Measurements from ENCODE around the gene UBB.
A peak's percentile ranks its signal among the peaks of the same experiment; 100 is the strongest.

UBB gene

DNA sequence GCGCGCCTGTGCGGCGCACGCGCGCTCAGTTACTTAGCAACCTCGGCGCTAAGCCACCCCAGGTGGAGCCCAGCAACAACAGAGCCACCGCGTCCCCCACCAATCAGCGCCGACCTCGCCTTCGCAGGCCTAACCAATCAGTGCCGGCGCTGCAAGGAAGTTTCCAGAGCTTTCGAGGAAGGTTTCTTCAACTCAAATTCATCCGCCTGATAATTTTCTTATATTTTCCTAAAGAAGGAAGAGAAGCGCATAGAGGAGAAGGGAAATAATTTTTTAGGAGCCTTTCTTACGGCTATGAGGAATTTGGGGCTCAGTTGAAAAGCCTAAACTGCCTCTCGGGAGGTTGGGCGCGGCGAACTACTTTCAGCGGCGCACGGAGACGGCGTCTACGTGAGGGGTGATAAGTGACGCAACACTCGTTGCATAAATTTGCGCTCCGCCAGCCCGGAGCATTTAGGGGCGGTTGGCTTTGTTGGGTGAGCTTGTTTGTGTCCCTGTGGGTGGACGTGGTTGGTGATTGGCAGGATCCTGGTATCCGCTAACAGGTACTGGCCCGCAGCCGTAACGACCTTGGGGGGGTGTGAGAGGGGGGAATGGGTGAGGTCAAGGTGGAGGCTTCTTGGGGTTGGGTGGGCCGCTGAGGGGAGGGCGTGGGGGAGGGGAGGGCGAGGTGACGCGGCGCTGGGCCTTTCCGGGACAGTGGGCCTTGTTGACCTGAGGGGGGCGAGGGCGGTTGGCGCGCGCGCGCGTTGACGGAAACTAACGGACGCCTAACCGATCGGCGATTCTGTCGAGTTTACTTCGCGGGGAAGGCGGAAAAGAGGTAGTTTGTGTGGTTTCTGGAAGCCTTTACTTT is at the start of gene UBB:
Gene UBB (plus strand): TSS at position 452 of the 856 bp plus-strand sequence. CDS start 817 bp downstream, outside the sequence.
- Mint-ChIP-seq H3K36me3 (ENCODE audit: low read depth) (peaks cover 38% of the 10 kb centered on the region), H3K27me3 (no peaks in the 10 kb centered on the region), H3K4me1 (ENCODE audit: low read depth) (peaks cover 38% of the 10 kb centered on the region), H3K4me3 (peak within 1 kb of the TSS; percentile 91), H3K27ac (peak within 1 kb of the TSS; percentile 99), H3K9me3 (no peaks in the 10 kb centered on the region)
- peak; percentile 91 for DNase-seq

DNA sequence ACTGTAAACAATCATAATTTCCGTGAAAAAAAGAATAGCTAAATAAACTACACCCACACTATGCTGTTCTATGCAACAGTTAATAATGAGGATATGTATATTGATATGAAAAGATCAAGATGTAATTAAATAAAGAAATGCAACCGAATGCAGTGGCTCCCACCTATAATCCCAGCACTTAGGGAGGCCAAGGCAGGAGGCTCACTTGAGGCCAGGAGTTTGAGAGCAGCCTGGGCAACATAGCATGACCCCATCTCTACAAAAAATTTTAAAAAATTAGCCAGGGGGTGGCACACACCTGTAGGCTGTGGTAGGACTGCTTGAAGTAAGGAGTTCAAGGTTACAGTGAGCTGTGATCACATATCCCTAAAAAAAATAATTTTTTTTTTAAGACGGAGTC is 42.5 kb upstream of the UBB start:
- Mint-ChIP-seq H3K9me3 (no peaks in the 10 kb centered on the region), H3K36me3 (ENCODE audit: low read depth) (peaks cover 29% of the 10 kb centered on the region), H3K27me3 (no peaks in the 10 kb centered on the region), H3K4me3 (no peak overlapping the region), H3K27ac (no peak overlapping the region), H3K4me1 (ENCODE audit: low read depth) (no peaks in the 10 kb centered on the region)
- DNase-seq, result no peak

DNA sequence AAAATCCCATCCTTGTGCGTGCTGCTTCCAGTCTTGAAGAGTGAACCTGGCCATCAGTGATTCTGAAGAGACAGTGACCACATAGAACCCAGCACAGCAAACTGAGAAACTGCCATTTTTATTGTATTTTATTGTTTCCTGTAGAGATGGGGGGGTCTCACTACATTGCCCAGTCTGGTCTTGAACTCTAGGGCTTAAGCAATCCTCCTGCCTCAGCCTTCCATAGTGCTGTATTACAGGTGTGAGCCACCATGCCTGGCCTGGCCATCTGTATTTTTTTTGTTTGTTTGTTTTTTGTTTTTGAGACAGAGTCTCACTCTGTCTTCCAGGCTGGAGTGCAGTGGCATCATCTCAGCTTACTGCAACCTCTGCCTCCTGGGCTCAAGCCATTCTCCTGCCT is 41.5 kb upstream of the UBB start:
- peaks cover 39% of the 10 kb centered on the region for H3K36me3 Mint-ChIP-seq (ENCODE audit: low read depth)
- no peak overlapping the region for H3K27ac Mint-ChIP-seq
- H3K9me3 Mint-ChIP-seq, result no peaks in the 10 kb centered on the region
- no peaks in the 10 kb centered on the region for H3K27me3 Mint-ChIP-seq
- H3K4me1 Mint-ChIP-seq (ENCODE audit: low read depth), result no peaks in the 10 kb centered on the region
- no peak for DNase-seq
- no peak overlapping the region for H3K4me3 Mint-ChIP-seq

DNA sequence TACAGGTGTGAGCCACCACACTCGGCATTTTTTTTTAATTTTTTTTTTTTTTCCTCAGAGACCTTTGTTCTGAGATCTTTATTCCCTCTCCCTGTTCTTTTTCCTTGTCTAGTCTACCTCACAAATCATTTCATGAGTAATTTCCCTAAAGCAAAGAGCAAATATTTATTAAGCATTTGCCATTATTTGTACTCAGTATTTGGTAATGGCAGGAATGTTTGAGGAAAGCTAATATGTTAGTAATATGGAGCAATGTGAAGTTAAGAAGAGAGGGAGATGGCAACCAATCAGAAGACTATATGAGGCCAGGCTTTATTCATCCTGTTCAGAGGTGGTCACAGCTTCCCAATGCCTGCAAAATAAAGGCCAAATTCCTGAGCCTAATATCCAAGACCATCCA is 40.9 kb upstream of the UBB start:
- no peak for DNase-seq
- Mint-ChIP-seq H3K4me3 (no peak overlapping the region), H3K4me1 (ENCODE audit: low read depth) (no peaks in the 10 kb centered on the region), H3K36me3 (ENCODE audit: low read depth) (peaks cover 40% of the 10 kb centered on the region), H3K9me3 (no peaks in the 10 kb centered on the region), H3K27me3 (no peaks in the 10 kb centered on the region), H3K27ac (no peak overlapping the region)

DNA sequence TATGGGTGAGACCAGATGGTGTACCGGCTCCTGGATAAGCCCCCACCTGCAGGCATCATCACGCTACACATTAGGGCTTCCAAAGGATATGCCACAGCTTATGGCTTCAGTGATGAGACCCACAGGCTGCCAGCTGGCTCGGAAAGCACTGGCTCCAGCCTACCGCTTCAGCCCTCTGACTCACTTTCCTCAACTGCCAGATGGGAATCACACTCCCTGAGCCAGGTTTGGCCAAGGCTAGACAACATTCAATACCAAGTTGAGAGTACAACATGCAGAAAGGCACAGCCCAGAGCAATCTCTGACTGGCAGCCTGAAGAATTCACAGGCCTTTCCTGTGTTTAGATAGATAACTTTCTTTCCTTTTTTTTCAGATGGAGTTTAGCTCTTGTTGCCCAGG is 37.9 kb upstream of the UBB start:
- Mint-ChIP-seq H3K4me1 (ENCODE audit: low read depth) (no peaks in the 10 kb centered on the region), H3K4me3 (no peak overlapping the region), H3K9me3 (no peaks in the 10 kb centered on the region), H3K36me3 (ENCODE audit: low read depth) (peaks cover 63% of the 10 kb centered on the region), H3K27me3 (no peaks in the 10 kb centered on the region), H3K27ac (no peak overlapping the region)
- DNase-seq, result no peak

DNA sequence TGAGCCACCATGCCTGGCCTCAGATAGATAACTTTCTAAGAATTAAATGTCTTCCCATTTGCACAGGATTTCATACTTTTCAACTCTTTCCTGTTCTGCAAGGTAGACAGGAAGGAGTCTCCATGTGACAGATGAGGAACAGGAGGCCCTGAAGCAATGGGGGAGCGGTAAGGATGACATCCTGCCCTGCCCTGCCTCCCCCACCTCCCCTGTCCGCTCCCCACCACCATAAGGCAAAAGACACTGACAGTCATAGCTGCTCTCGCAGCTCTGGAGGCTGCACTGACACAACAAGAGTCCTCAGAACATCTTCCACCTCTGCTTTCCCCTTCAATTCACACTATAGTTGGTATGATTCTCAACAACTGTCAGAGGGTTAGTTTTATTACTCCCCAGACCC is 37.3 kb upstream of the UBB start:
- Mint-ChIP-seq H3K27me3 (no peaks in the 10 kb centered on the region), H3K4me3 (no peak overlapping the region), H3K36me3 (ENCODE audit: low read depth) (peaks cover 67% of the 10 kb centered on the region), H3K4me1 (ENCODE audit: low read depth) (no peaks in the 10 kb centered on the region), H3K27ac (peak overlapping the region; percentile 56), H3K9me3 (no peaks in the 10 kb centered on the region)
- no peak for DNase-seq

DNA sequence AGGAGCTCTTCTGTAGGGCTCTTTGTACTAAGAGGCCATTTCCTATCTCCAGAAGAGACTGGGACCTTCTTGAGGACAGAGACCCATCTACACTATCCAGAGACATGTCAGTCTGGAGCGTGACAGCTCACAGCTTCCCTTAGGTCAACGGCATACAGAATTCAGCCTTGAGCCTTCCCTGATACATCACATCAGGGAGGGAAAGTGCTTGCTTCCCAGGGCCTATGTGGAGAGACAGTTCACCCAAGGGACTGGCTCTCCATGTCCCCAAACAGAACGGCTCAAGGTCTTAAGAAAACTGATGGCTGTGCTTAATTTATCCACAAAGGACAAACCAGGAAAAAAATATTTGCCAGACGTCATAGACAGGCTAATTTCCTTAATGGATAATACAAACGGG is 35.3 kb upstream of the UBB start:
- Mint-ChIP-seq H3K36me3 (ENCODE audit: low read depth) (peaks cover 78% of the 10 kb centered on the region), H3K4me1 (ENCODE audit: low read depth) (peaks cover 5% of the 10 kb centered on the region), H3K9me3 (no peaks in the 10 kb centered on the region), H3K27ac (no peak overlapping the region), H3K4me3 (no peak overlapping the region), H3K27me3 (no peaks in the 10 kb centered on the region)
- no peak for DNase-seq

DNA sequence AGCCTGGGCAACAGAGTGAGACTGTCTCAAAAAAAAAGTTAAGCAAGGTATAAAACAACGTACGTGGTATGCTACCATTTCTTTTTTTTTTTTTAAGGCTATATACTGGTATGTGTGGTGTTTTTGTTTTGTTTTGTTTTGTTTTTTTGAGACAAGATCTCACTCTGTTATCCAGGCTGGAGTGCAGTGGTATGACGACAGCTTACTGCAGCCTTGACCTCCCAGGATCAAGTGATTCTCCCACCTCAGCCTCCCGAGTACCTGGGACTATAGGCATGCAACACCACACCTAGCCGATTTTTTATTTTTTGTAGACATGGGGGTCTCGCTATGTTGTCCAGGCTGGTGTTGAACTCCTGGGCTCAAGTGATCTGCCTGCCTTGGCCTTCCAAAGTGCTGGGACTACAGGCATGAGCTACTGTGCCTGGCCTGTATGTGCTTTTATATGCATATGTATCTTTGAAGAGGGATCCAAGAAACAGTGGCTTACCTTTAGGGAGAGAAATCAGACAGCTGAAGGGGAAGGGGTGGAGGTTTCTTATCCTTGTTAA is 34.1 kb upstream of the UBB start:
- DNase-seq, result no peak
- H3K27ac Mint-ChIP-seq, result no peak overlapping the region
- H3K27me3 Mint-ChIP-seq, result no peaks in the 10 kb centered on the region
- no peak overlapping the region for H3K4me3 Mint-ChIP-seq
- H3K4me1 Mint-ChIP-seq (ENCODE audit: low read depth), result peaks cover 15% of the 10 kb centered on the region
- H3K9me3 Mint-ChIP-seq, result no peaks in the 10 kb centered on the region
- peaks cover 82% of the 10 kb centered on the region for H3K36me3 Mint-ChIP-seq (ENCODE audit: low read depth)

DNA sequence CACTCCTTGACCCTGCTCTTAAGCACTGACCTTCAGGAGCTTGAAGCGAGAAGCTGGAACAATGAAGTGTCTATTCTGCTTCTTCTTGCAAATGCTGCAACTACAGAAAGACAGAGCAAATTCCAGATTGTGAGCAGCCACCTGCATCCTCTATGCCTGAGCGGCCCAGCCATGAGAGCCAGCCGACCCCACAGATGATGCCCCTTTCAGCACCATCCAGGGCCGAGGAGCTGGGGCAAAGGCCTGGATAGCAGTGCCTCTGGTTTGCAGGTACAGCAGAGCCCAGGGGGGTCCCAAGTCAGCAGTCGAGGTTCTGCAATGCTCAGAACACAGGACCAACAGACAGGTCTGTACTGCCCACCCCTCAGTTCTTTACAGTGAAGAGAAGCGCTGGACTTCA is 32.3 kb upstream of the UBB start:
- DNase-seq, result no peak
- Mint-ChIP-seq H3K4me3 (no peak overlapping the region), H3K27me3 (no peaks in the 10 kb centered on the region), H3K4me1 (ENCODE audit: low read depth) (peaks cover 24% of the 10 kb centered on the region), H3K27ac (no peak overlapping the region), H3K36me3 (ENCODE audit: low read depth) (peaks cover 74% of the 10 kb centered on the region), H3K9me3 (no peaks in the 10 kb centered on the region)

DNA sequence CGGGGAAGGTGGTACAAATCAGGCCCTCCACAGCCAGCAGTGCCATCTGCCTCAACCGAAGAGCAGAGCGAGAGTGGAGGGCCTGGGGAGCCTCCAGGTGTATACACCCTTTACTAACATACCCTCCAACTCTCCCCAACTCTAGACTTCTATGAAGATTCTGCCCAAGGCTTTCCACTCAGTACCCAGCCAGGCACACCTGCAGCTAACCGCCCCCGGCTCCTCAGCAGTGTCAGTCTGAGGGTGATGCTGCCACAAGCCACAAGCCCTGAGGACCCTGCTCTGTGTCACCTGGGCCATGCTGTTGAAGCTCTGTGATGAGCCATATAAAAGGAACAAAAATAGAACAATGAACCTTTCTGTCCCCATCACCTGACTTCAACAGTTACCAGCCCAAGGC is 31.5 kb upstream of the UBB start:
- Mint-ChIP-seq H3K36me3 (ENCODE audit: low read depth) (peaks cover 65% of the 10 kb centered on the region), H3K4me3 (no peak overlapping the region), H3K27ac (peak overlapping the region; percentile 66), H3K27me3 (no peaks in the 10 kb centered on the region), H3K4me1 (ENCODE audit: low read depth) (peaks cover 28% of the 10 kb centered on the region), H3K9me3 (no peaks in the 10 kb centered on the region)
- no peak for DNase-seq

DNA sequence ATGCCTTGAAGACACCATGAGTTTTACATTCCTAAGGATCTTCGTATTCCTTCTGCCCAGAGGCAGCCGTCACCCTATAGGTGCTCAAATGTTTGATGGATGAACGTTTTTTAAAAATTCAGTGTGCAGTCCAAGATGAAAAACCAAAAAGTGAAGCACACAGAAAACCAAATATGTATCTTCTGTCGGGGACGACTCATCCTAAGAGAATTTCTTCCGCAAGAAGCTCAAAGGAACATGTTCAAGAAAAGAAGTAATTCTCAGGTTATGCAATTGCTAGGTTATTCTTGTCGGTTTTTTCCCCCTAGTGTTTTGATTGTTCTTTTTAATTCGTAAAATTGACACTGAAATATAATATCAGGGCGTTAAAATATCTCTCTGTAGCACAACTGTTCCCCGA is 29.1 kb upstream of the UBB start:
- H3K36me3 Mint-ChIP-seq (ENCODE audit: low read depth), result peaks cover 52% of the 10 kb centered on the region
- H3K27ac Mint-ChIP-seq, result peak overlapping the region; percentile 93
- H3K4me3 Mint-ChIP-seq, result peak overlapping the region; percentile 97
- H3K9me3 Mint-ChIP-seq, result no peaks in the 10 kb centered on the region
- no peak for DNase-seq
- no peaks in the 10 kb centered on the region for H3K27me3 Mint-ChIP-seq
- peaks cover 28% of the 10 kb centered on the region for H3K4me1 Mint-ChIP-seq (ENCODE audit: low read depth)

DNA sequence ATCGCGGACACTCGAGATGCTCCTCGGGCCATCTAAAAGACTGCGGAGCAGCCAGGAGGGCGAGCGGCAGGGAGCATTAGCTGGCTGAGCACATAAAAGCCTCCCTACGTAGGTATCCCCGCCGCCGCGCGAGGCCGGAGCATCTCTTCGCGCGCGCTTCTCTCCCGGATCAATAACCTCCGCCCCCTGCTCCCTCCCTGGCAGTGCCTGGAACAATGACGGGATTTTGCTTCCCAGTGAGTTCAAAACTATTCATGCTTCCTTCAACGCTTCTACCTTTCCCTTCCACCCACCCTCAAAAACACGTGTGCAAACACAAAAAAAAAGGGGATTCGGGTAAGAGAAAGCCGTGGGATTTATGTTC is 28.6 kb upstream of the UBB start:
- Mint-ChIP-seq H3K4me1 (ENCODE audit: low read depth) (peaks cover 28% of the 10 kb centered on the region), H3K36me3 (ENCODE audit: low read depth) (peaks cover 48% of the 10 kb centered on the region), H3K27ac (peak overlapping the region; percentile 93), H3K4me3 (peak overlapping the region; percentile 97), H3K27me3 (no peaks in the 10 kb centered on the region), H3K9me3 (no peaks in the 10 kb centered on the region)
- DNase-seq, result peak; percentile 61

DNA sequence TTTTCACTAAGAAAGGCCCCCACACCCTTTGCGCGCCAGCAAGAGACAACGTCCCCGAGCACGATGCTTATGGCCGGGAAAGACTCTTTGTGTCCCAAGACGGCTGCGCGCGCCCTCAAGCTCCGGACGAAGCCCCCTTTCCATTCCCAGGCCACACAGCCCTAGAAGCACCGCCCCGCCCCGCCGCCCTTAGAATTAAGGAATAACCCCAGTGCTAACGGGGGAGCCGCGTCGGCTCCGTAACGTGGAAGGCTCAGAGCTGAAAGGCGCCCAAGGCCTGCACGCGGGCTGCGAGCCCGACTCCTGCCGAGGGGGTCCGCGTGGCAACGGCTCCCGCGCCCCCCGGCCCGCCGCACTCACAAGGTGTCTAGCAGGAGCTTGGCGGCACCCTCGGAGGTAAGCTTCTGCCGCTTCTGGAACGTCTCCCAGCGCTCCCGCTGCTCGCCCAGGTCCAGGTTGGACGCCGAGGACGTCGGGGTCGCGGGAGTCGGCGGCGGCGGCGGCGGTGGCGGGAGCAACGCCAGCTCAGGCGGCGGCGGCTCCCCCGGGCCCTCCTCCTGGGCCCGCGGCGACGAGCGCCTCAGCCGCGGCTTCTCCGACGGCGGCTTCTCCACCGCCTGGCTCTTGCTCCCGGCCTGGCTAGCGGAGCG is 28.1 kb upstream of the UBB start:
- H3K4me3 Mint-ChIP-seq, result peak overlapping the region; percentile 97
- no peaks in the 10 kb centered on the region for H3K27me3 Mint-ChIP-seq
- H3K4me1 Mint-ChIP-seq (ENCODE audit: low read depth), result peaks cover 28% of the 10 kb centered on the region
- H3K36me3 Mint-ChIP-seq (ENCODE audit: low read depth), result peaks cover 43% of the 10 kb centered on the region
- H3K9me3 Mint-ChIP-seq, result no peaks in the 10 kb centered on the region
- peak; percentile 83 for DNase-seq
- H3K27ac Mint-ChIP-seq, result peak overlapping the region; percentile 93

DNA sequence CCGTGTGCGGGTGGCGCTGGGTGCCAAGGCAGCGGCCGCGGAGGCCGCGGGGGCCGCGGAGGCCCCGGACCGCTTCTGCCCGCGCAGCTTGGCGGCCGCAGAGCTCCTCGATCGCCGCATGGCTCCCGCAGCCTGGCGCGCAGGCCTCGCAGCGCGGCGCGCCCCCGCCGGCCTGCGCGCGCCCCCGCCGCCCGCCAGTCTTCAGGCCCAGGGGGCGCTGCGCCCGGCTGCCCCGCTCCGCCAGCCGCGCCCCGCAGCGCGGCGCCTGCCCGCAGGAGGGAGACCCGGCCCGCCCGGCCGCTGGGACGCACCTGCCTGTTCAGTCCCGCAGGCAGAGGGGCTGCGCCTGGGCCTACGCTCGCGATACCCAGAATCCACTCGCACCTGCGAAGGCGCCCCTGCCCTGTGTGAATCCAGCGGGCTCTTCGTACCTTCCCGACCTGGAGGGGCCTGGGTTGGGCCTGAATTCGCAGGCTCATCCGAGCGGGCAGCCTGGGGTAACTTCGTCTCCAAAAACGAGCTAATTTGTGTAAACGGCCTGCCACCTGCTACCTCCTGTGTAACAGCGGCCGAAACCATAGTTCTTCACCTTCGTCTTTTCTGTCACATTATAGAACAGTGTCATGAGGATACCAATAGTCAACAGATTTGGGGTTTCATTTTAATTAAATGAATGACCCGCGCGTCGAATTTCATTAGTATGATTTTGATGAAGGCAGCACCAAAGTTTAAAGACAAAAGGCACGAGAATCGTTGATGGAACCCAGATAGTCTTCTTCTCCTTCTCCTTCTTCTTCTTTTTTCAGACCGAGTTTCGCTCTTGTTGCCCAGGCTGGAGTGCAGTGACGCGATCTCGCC is 27.3 kb upstream of the UBB start, which contains the start of gene CENPV:
Gene CENPV (minus strand): TSS at position 153 of the 858 bp plus-strand sequence. CDS start 33 bp downstream, at position 120.
- Mint-ChIP-seq H3K27me3 (peaks cover 2% of the 10 kb centered on the region), H3K9me3 (no peaks in the 10 kb centered on the region), H3K36me3 (ENCODE audit: low read depth) (peaks cover 38% of the 10 kb centered on the region), H3K27ac (peak within 1 kb of the TSS; percentile 93), H3K4me1 (ENCODE audit: low read depth) (peaks cover 28% of the 10 kb centered on the region), H3K4me3 (peak within 1 kb of the TSS; percentile 97)
- DNase-seq, result no peak

Measured in activated T-cell treated with anti-CD3 and anti-CD28 coated beads, Interleukin-2, amount 50 U/mL, for 24 hours (primary cell).